ENCODE results near the gene BIRC2. TPM values are rescaled to one million over a fixed set of nuclear protein-coding genes. Genes with fewer than 3 reads are reported as not detected.

The BIRC2 gene
- polyA plus RNA-seq, 1 donor (not counting 4 experiments of a cell fraction or from before 2014, with no cell fraction given), result 53.8 TPM

DNA sequence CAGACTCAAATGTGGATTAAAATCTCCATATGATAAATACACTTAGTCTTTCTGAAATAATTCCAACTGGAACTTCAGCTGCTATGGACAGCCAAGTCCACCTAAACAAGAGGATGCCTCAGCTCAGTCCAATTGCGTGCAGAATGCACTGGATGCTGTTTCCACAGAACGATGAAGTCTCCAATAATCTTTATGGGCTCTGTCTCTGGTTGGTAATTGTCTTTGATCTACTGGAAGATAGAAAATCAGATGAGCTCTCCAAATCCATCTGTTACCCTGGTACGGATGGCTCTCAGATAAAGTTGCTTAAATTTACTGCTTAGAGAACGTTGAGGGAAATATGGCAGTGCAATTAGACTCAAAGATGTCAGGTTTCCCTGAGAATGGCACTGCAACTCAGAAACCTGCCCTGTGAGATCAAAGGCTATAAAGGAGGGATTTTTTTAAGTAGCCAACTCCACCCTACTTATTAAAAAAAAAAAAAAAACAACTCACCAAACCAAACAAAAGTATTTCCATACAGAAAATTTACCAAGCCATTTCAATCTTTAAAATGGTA is 30.6 kb upstream of the BIRC2 start:
- Histone ChIP-seq H3K36me3 (ENCODE audit: control insufficient read depth in 2 of 2, extremely low read depth in 1 of 2, insufficient read depth in 2 of 2, low read length in 2 of 2) (no peaks in the 10 kb centered on the region), H3K4me2 (ENCODE audit: control insufficient read depth, extremely low read depth, insufficient read depth, low read depth, low read length) (peak overlapping the region; percentile 86), H3K27me3 (ENCODE audit: control insufficient read depth, extremely low read depth, insufficient read depth, low read length) (no peaks in the 10 kb centered on the region), H3K4me3 (ENCODE audit: control insufficient read depth in 2 of 3, extremely low read depth in 1 of 3, insufficient read depth in 2 of 3, low read depth in 1 of 3, low read length in 3 of 3) (peak overlapping the region in 1 of 3 experiments; percentile 30), H2AFZ (ENCODE audit: control insufficient read depth, low read length) (peak overlapping the region; percentile 39), H3K9me1 (ENCODE audit: control insufficient read depth, extremely low read depth, insufficient read depth, low read length) (no peaks in the 10 kb centered on the region), H3K9ac (ENCODE audit: control insufficient read depth, extremely low read depth, insufficient read depth, low read length) (peak overlapping the region; percentile 76), H3K79me2 (ENCODE audit: control insufficient read depth, insufficient read depth, low read length) (no peaks in the 10 kb centered on the region), H4K20me1 (ENCODE audit: control insufficient read depth, extremely low read depth, insufficient read depth, low read length) (no peaks in the 10 kb centered on the region), H3K9me3 (ENCODE audit: control insufficient read depth, low read depth, low read length) (no peaks in the 10 kb centered on the region), H3K4me1 (ENCODE audit: control insufficient read depth, extremely low read depth, insufficient read depth, low read length) (peaks cover 36% of the 10 kb centered on the region), H3K27ac (ENCODE audit: control insufficient read depth, insufficient read depth, low read length) (peak overlapping the region; percentile 95)
- FAIRE-seq (no peak), DNase-seq (ENCODE audit: low read depth, low spot score) (no peak)
- TF ChIP-seq EZH2 (IDR thresholded peaks at IDR 0.05; ENCODE audit: low read length), result no peak
- dilution Hi-C loops (cut with MboI; ENCODE audit: extremely low pct_ligation_motif_present, low sequenced_read_pairs), result no loop called here

DNA sequence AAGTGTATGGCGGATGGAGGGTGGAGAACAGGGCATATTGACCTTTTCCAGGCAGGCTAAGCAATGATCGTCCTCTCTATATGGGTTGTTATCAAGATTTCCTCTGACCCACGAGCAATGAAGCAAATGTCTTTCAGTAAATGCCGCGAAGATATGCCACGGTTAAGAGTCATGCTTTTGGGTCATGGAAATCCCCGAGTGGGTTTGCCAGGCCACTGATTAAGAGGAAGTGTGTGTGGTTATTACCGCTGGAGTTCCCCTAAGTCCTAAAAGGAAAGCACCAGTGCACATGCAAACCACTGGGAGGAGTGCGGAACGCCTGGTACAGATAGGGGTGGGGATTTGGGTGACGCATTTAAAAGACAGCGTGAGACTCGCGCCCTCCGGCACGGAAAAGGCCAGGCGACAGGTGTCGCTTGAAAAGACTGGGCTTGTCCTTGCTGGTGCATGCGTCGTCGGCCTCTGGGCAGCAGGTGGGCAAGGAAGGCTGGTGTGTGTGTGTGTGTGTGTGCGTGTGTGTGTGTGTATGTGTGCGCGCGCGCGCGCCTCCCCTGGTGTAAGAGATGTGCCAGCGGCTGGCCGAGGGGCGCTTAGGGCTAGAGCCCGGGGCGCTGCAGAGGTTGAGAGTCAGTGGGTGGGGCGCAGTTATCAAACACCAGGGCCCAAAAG is 29.8 kb upstream of the BIRC2 start, which contains the start of gene BIRC3:
Gene BIRC3 (plus strand): TSS at position 386 of the 669 bp plus-strand sequence. CDS start 7,026 bp downstream, outside the sequence.
- peak within 1 kb of the TSS; percentile 86 for H3K4me2 ChIP-seq (ENCODE audit: control insufficient read depth, extremely low read depth, insufficient read depth, low read depth, low read length)
- H3K36me3 ChIP-seq (ENCODE audit: control insufficient read depth in 2 of 2, extremely low read depth in 1 of 2, insufficient read depth in 2 of 2, low read length in 2 of 2), result no peaks in the 10 kb centered on the region
- TF ChIP-seq, protein P1, sequence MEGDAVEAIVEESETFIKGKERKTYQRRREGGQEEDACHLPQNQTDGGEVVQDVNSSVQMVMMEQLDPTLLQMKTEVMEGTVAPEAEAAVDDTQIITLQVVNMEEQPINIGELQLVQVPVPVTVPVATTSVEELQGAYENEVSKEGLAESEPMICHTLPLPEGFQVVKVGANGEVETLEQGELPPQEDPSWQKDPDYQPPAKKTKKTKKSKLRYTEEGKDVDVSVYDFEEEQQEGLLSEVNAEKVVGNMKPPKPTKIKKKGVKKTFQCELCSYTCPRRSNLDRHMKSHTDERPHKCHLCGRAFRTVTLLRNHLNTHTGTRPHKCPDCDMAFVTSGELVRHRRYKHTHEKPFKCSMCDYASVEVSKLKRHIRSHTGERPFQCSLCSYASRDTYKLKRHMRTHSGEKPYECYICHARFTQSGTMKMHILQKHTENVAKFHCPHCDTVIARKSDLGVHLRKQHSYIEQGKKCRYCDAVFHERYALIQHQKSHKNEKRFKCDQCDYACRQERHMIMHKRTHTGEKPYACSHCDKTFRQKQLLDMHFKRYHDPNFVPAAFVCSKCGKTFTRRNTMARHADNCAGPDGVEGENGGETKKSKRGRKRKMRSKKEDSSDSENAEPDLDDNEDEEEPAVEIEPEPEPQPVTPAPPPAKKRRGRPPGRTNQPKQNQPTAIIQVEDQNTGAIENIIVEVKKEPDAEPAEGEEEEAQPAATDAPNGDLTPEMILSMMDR (optimal IDR thresholded peaks at IDR 0.05 in 1 of 3, IDR thresholded peaks at IDR 0.05 in 1 of 3, conservative IDR thresholded peaks at IDR 0.05 in 1 of 3; ENCODE audit: extremely low read depth in 1 of 3, insufficient read depth in 2 of 3, low read length in 3 of 3), result peak; percentile 27 to 37 (median 30)
- TF ChIP-seq EZH2 (IDR thresholded peaks at IDR 0.05; ENCODE audit: low read length), result no peak
- peak; percentile 86 for FAIRE-seq
- H3K27ac ChIP-seq (ENCODE audit: control insufficient read depth, insufficient read depth, low read length), result peak within 1 kb of the TSS; percentile 95
- H3K9me1 ChIP-seq (ENCODE audit: control insufficient read depth, extremely low read depth, insufficient read depth, low read length), result no peaks in the 10 kb centered on the region
- H3K9ac ChIP-seq (ENCODE audit: control insufficient read depth, extremely low read depth, insufficient read depth, low read length), result peak within 1 kb of the TSS; percentile 76
- H3K9me3 ChIP-seq (ENCODE audit: control insufficient read depth, low read depth, low read length), result no peaks in the 10 kb centered on the region
- H4K20me1 ChIP-seq (ENCODE audit: control insufficient read depth, extremely low read depth, insufficient read depth, low read length), result no peaks in the 10 kb centered on the region
- dilution Hi-C loops (cut with MboI; ENCODE audit: extremely low pct_ligation_motif_present, low sequenced_read_pairs), result no loop called here
- peaks cover 38% of the 10 kb centered on the region for H3K4me1 ChIP-seq (ENCODE audit: control insufficient read depth, extremely low read depth, insufficient read depth, low read length)
- peak; percentile 95 for DNase-seq (ENCODE audit: low read depth, low spot score)
- no peaks in the 10 kb centered on the region for H3K27me3 ChIP-seq (ENCODE audit: control insufficient read depth, extremely low read depth, insufficient read depth, low read length)
- H3K4me3 ChIP-seq (ENCODE audit: control insufficient read depth in 2 of 3, extremely low read depth in 1 of 3, insufficient read depth in 2 of 3, low read depth in 1 of 3, low read length in 3 of 3), result peak within 1 kb of the TSS; percentile 25 to 63 (median 55)
- no peaks in the 10 kb centered on the region for H3K79me2 ChIP-seq (ENCODE audit: control insufficient read depth, insufficient read depth, low read length)
- peak within 1 kb of the TSS; percentile 39 for H2AFZ ChIP-seq (ENCODE audit: control insufficient read depth, low read length)
